ENCODE results near the gene SLC15A4. TPM values are rescaled to one million over a fixed set of nuclear protein-coding genes. Genes with fewer than 3 reads are reported as not detected.

The SLC15A4 gene
- total RNA-seq, 1 experiment from 2014 or later = 19.6 TPM

- CTCF ChIA-PET = no interaction called here
- TF ChIP-seq CTCF (IDR thresholded peaks at IDR 0.05; ENCODE audit: insufficient read depth in 1 of 2, low read depth in 1 of 2, low read length in 1 of 2, severe bottlenecking in 1 of 2, unreplicated experiment in 1 of 2) = no peak
- POLR2A ChIA-PET = no interaction called here
- Mint-ChIP-seq H3K4me3 (ENCODE audit: unreplicated experiment) (no peak overlapping the region), H3K9me3 (ENCODE audit: unreplicated experiment) (no peaks in the 10 kb centered on the region), H3K27ac (ENCODE audit: unreplicated experiment) (no peak overlapping the region), H3K27me3 (ENCODE audit: insufficient read depth, unreplicated experiment) (no peaks in the 10 kb centered on the region), H3K4me1 (ENCODE audit: low read depth, unreplicated experiment) (no peaks in the 10 kb centered on the region), H3K36me3 (ENCODE audit: insufficient read depth, unreplicated experiment) (peaks cover 4% of the 10 kb centered on the region)
- intact Hi-C loops (cut with micrococcal nuclease; ENCODE audit: unreplicated experiment) = no loop called here
- Histone ChIP-seq H3K36me3 (ENCODE audit: control insufficient read depth, insufficient read depth, low read length) (no peaks in the 10 kb centered on the region), H3K9me3 (no peaks in the 10 kb centered on the region), H3K4me1 (0 out of 2 replicates have a peak, but pooled peaks cover under 1% of the 10 kb centered on the region), H3K4me3 (ENCODE audit: low read depth, low read length) (no peak overlapping the region), H3K27me3 (replicated peaks; ENCODE audit: control insufficient read depth, insufficient read depth, low read length) (no peaks in the 10 kb centered on the region)
- no peak for DNase-seq
- BruUV-seq (replicated peaks) = no TSS peak
Observed at GRCh38 chr12:128867466-128867865, 43.7 kb upstream of the SLC15A4 start.

- BruUV-seq (replicated peaks) = no TSS peak
- Mint-ChIP-seq H3K36me3 (ENCODE audit: insufficient read depth, unreplicated experiment) (peaks cover 4% of the 10 kb centered on the region), H3K9me3 (ENCODE audit: unreplicated experiment) (no peaks in the 10 kb centered on the region), H3K27me3 (ENCODE audit: insufficient read depth, unreplicated experiment) (no peaks in the 10 kb centered on the region), H3K27ac (ENCODE audit: unreplicated experiment) (no peak overlapping the region), H3K4me3 (ENCODE audit: unreplicated experiment) (no peak overlapping the region), H3K4me1 (ENCODE audit: low read depth, unreplicated experiment) (peaks cover 7% of the 10 kb centered on the region)
- Histone ChIP-seq H3K27me3 (replicated peaks; ENCODE audit: control insufficient read depth, insufficient read depth, low read length) (no peaks in the 10 kb centered on the region), H3K4me3 (ENCODE audit: low read depth, low read length) (no peak overlapping the region), H3K36me3 (ENCODE audit: control insufficient read depth, insufficient read depth, low read length) (no peaks in the 10 kb centered on the region), H3K9me3 (no peaks in the 10 kb centered on the region), H3K4me1 (peaks cover 19% of the 10 kb centered on the region)
- DNase-seq = no peak
- no peak for TF ChIP-seq CTCF (IDR thresholded peaks at IDR 0.05; ENCODE audit: insufficient read depth in 1 of 2, low read depth in 1 of 2, low read length in 1 of 2, severe bottlenecking in 1 of 2, unreplicated experiment in 1 of 2)
- intact Hi-C loops (cut with micrococcal nuclease; ENCODE audit: unreplicated experiment) = no loop called here
- ChIA-PET CTCF (no interaction called here), POLR2A (no interaction called here)
Observed at GRCh38 chr12:128864516-128865186, 40.9 kb upstream of the SLC15A4 start.

GRCh38 chr12:128863957-128864356 is 40.2 kb upstream of the SLC15A4 start:
- Mint-ChIP-seq H3K4me3 (ENCODE audit: unreplicated experiment) (no peak overlapping the region), H3K4me1 (ENCODE audit: low read depth, unreplicated experiment) (peaks cover 7% of the 10 kb centered on the region), H3K27ac (ENCODE audit: unreplicated experiment) (peak overlapping the region; percentile 51), H3K27me3 (ENCODE audit: insufficient read depth, unreplicated experiment) (no peaks in the 10 kb centered on the region), H3K36me3 (ENCODE audit: insufficient read depth, unreplicated experiment) (peaks cover 4% of the 10 kb centered on the region), H3K9me3 (ENCODE audit: unreplicated experiment) (no peaks in the 10 kb centered on the region)
- Histone ChIP-seq H3K4me1 (peaks cover 19% of the 10 kb centered on the region), H3K27me3 (replicated peaks; ENCODE audit: control insufficient read depth, insufficient read depth, low read length) (no peaks in the 10 kb centered on the region), H3K4me3 (ENCODE audit: low read depth, low read length) (no peak overlapping the region), H3K9me3 (no peaks in the 10 kb centered on the region), H3K36me3 (ENCODE audit: control insufficient read depth, insufficient read depth, low read length) (no peaks in the 10 kb centered on the region)
- BruUV-seq (replicated peaks) = no TSS peak
- DNase-seq = no peak
- POLR2A ChIA-PET = no interaction called here
- CTCF ChIA-PET = no interaction called here
- intact Hi-C loops (cut with micrococcal nuclease; ENCODE audit: unreplicated experiment) = no loop called here
- no peak for TF ChIP-seq CTCF (IDR thresholded peaks at IDR 0.05; ENCODE audit: insufficient read depth in 1 of 2, low read depth in 1 of 2, low read length in 1 of 2, severe bottlenecking in 1 of 2, unreplicated experiment in 1 of 2)

Data from Caco-2 (cell line).